Urinary bladder (tissue), 4 donors: Measurements from ENCODE around the gene ATMIN. TPM values are rescaled to one million over a fixed set of nuclear protein-coding genes. Genes with fewer than 3 reads are reported as not detected.

Source experiments
- DNase-seq: peaks from one replicate; pipeline ENCODE4 v3.0.0-alpha.2; 2015; ENCODE audit errors: extremely low spot score
- H3K27ac ChIP-seq: one replicate; pipeline ENCODE4 v1.5.1; 2013; ENCODE audit warnings: low read depth, mild to moderate bottlenecking, moderate library complexity
- H3K36me3 ChIP-seq: one replicate; pipeline ENCODE4 v1.6.1; 2013; ENCODE audit warnings: mild to moderate bottlenecking, moderate library complexity; ENCODE audit not compliant: insufficient read depth
- H3K4me1 ChIP-seq: one replicate; pipeline ENCODE4 v1.6.1; 2013; ENCODE audit warnings: mild to moderate bottlenecking, moderate library complexity; ENCODE audit not compliant: insufficient read depth
- H3K4me3 ChIP-seq: one replicate; pipeline ENCODE4 v1.5.1; 2013; ENCODE audit warnings: low read depth, low read length
- WGBS: extraction: QIAGEN DNeasy Blood & Tissue Kit; methylation state at CpG from one replicate; pipeline ENCODE4 v1.1.7; 2013; 5-methylcytosine and 5-hydroxymethylcytosine counted together
- polyA plus RNA-seq: library from polyadenylated mRNA; stranded (reverse); fragments of 200-250 nt; gene quantifications from one replicate; pipeline ENCODE4 v1.2.3, GENCODE V29; 2013
- small RNA-seq: library from RNA; depleted of rRNA; stranded (forward); fragments of <200 nt; gene quantifications from one replicate; pipeline ENCODE3, GENCODE V24; 2014
- total RNA-seq: library from RNA; depleted of rRNA; stranded (reverse); fragments of >200 nt; gene quantifications from one replicate; pipeline ENCODE4 v1.2.3, GENCODE V29; 2014
- donor health status: healthy with polysubstance abuse.
- donor health status: healthy.

Gene ATMIN
- total and polyA plus RNA-seq, 2 donors, result 26.7 to 44.1 TPM

- Histone ChIP-seq H3K27ac (peak within 1 kb of the TSS; percentile 38), H3K4me1 (no peaks in the 10 kb centered on the region), H3K36me3 (no peaks in the 10 kb centered on the region), H3K4me3 (peak within 1 kb of the TSS; percentile 50)
- WGBS, result 7% methylated on average over 76 of the region's 83 CpGs
- peak; percentile 96 for DNase-seq
These were observed 60.5 kb downstream of the ATMIN start, which contains the start of gene GCSH for GRCh38 chr16:81095953-81096714. Gene GCSH, minus strand, starts transcription at chr16:81096395. Its CDS starts 117 bp downstream, at chr16:81096278.

GRCh38 chr16:81096715-81097208, 61.1 kb downstream of the ATMIN start:
- Histone ChIP-seq H3K27ac (no peak overlapping the region), H3K4me1 (no peaks in the 10 kb centered on the region), H3K36me3 (no peaks in the 10 kb centered on the region), H3K4me3 (no peak overlapping the region)
- 53% methylated on average over 8 of the region's 8 CpGs for WGBS
- no peak for DNase-seq

Small RNA genes lying within 50 kb of the gene (small RNA-seq; reads per million reads assigned to genes)
- not detected for gene AC092718.3

Other genes with a start within 250 kb of the ATMIN start
- 12.2 TPM for gene CDYL2, start 231.2 kb upstream of the ATMIN start, total RNA-seq
- 2.9 TPM for gene CDYL2, start 231.2 kb upstream of the ATMIN start, polyA plus RNA-seq
- gene CMC2, start 29.0 kb upstream of the ATMIN start, total RNA-seq, result 26.2 TPM
- 70.3 TPM for gene CMC2, start 29.0 kb upstream of the ATMIN start, polyA plus RNA-seq
- 37.5 TPM for gene CENPN, start 28.6 kb upstream of the ATMIN start, total RNA-seq
- gene CENPN, start 28.6 kb upstream of the ATMIN start, polyA plus RNA-seq, result 3.4 TPM
- gene C16orf46, start 41.4 kb downstream of the ATMIN start, total RNA-seq, result 0.63 TPM
- gene C16orf46, start 41.4 kb downstream of the ATMIN start, polyA plus RNA-seq, result 2.4 TPM
- gene GCSH, start 60.6 kb downstream of the ATMIN start, total RNA-seq, result 30.0 TPM
- 36.5 TPM for gene GCSH, start 60.6 kb downstream of the ATMIN start, polyA plus RNA-seq
- 0.11 TPM for gene BCO1, start 202.8 kb downstream of the ATMIN start, total RNA-seq
- gene BCO1, start 202.8 kb downstream of the ATMIN start, polyA plus RNA-seq, result 0.25 TPM